Raji (cell line): ENCODE results near the gene CHD2.

Experiments used
- POLR2A ChIP-seq: IDR thresholded peaks from 2 replicates; pipeline ENCODE4 v1.6.1; 2011; ENCODE audit warnings: low read depth, low read length, control low read depth; ENCODE audit not compliant: insufficient read depth

Gene CHD2

GRCh38 chr15:92954002-92954401, 53.9 kb downstream of the CHD2 start:
- TF ChIP-seq POLR2A: no peak

- TF ChIP-seq POLR2A: no peak
These were observed 54.5 kb downstream of the CHD2 start for GRCh38 chr15:92954578-92954977.

GRCh38 chr15:92955706-92956105, 55.6 kb downstream of the CHD2 start:
- no peak for TF ChIP-seq POLR2A

- TF ChIP-seq POLR2A: no peak
These were observed 58.0 kb downstream of the CHD2 start for GRCh38 chr15:92958105-92958504.

GRCh38 chr15:92959219-92959618, 59.1 kb downstream of the CHD2 start:
- no peak for TF ChIP-seq POLR2A

- TF ChIP-seq POLR2A: no peak
These were observed 61.0 kb downstream of the CHD2 start for GRCh38 chr15:92960996-92961681.

- TF ChIP-seq POLR2A: no peak
These were observed 62.8 kb downstream of the CHD2 start for GRCh38 chr15:92962914-92963313.

- TF ChIP-seq POLR2A: no peak
These were observed 63.7 kb downstream of the CHD2 start for GRCh38 chr15:92963794-92964193.

- TF ChIP-seq POLR2A: no peak
These were observed 69.0 kb downstream of the CHD2 start for GRCh38 chr15:92968926-92969651.

- no peak for TF ChIP-seq POLR2A
These were observed 70.5 kb downstream of the CHD2 start for GRCh38 chr15:92970656-92971055.

- no peak for TF ChIP-seq POLR2A
These were observed 71.0 kb downstream of the CHD2 start for GRCh38 chr15:92971081-92971480.

GRCh38 chr15:92971713-92972112, 71.6 kb downstream of the CHD2 start:
- no peak for TF ChIP-seq POLR2A

- TF ChIP-seq POLR2A: no peak
These were observed 74.2 kb downstream of the CHD2 start for GRCh38 chr15:92974183-92974915.

GRCh38 chr15:92979011-92979701, 79.0 kb downstream of the CHD2 start:
- no peak for TF ChIP-seq POLR2A

GRCh38 chr15:92981333-92981732, 81.2 kb downstream of the CHD2 start:
- TF ChIP-seq POLR2A: no peak
